ENCODE measurements around the gene FCSK.

- TF ChIP-seq FOXM1 (IDR thresholded peaks at IDR 0.05; ENCODE audit: borderline replicate concordance, low read depth) (no peak), ZBTB7A (IDR thresholded peaks at IDR 0.05; ENCODE audit: low read depth) (no peak), RAD21 (IDR thresholded peaks at IDR 0.05; ENCODE audit: low read depth) (no peak), REST (IDR thresholded peaks at IDR 0.05; ENCODE audit: low read depth) (no peak), YY1 (IDR thresholded peaks at IDR 0.05; ENCODE audit: low read depth) (no peak)
These were observed 37.4 kb upstream of the FCSK start for GRCh38 chr16:70416748-70417616.
